Islet precursor cell (in vitro differentiated cells): ENCODE data around the gene NDST3.

Source experiments
- DNase-seq: peaks from one replicate; pipeline ENCODE4 v3.0.0-alpha.2; 2018

The NDST3 gene

DNA sequence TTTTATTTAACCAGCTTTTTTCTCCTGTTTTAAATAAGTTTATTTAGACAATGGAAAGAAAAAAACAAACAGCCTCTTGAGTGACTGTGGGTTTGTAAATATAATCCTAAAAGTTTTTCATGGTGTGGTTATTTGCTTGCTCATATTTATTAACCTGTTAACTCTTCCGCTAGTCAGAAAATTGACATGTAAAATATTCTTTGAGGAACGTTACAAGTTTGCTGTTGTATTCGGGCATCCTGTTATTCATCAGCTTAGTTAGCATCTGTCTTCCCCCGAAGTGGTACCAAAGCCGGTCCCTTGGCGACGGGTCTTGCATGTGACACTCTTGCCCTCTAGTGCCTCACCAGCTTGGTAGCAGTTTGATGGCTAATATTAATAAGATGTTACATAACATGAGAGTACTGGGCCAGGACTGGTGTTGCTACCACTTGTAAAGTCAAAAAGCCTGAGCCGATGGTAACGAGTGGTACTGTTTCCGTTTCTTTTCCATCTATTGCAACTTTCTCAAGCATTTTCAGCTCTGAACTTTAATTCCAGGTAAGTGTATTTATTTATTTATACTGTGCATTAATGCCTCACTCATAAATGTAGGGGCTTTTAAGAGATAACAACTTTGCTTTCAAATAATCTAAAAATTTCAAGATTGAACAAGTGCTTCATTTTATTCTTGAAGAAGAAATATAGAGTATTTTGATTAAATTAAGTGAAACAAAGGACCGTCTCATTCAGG, at the start of gene NDST3:
Gene NDST3 (plus strand): TSS at position 434 of the 733 bp plus-strand sequence. CDS start 19,425 bp downstream, outside the sequence.
- DNase-seq, result peak; percentile 89

GRCh38 chr4:117986321-117986720, 48.0 kb upstream of the NDST3 start:
- no peak for DNase-seq

- no peak for DNase-seq
These were observed 46.8 kb upstream of the NDST3 start for GRCh38 chr4:117987464-117987863.

GRCh38 chr4:117996891-117997290, 37.4 kb upstream of the NDST3 start:
- DNase-seq, result no peak

DNA sequence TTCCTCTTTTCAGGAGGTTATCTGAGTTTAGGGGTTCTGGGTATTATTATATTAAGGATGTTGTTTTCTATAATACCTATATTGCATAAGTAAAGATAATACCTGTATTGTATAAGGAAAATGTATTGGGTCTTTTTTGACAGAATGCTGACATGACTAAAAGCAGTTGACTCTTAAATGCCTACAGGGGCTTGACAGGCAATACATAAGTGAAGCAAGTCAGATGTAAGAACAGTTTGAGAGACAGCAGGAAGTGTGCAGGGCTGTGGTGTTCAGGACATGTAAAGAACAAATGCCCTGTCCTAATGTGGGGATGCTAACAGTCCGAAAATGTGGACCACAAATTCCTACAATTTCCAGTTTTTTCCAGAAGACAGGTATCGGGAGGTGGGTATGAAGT, 30.2 kb upstream of the NDST3 start:
- DNase-seq, result no peak

DNA sequence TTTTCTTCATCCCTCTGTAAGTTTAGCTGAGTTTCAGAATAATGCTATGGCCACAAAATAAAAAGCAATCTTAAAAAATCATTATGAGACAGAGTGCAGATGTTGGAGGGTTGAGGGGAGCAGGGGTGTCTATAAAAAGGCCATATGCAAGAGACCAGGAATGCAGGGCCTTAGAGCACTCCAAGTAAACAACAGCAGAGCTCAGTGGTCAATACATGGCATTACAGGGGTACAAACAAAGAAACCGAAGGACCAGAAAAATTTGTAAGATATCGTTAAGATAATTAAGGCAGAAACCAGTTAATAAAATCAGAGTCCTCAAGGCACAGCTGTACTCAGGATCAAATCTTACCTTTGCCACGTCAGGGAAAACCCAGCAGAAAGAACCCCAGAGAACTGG, 28.4 kb upstream of the NDST3 start:
- DNase-seq, result no peak

DNA sequence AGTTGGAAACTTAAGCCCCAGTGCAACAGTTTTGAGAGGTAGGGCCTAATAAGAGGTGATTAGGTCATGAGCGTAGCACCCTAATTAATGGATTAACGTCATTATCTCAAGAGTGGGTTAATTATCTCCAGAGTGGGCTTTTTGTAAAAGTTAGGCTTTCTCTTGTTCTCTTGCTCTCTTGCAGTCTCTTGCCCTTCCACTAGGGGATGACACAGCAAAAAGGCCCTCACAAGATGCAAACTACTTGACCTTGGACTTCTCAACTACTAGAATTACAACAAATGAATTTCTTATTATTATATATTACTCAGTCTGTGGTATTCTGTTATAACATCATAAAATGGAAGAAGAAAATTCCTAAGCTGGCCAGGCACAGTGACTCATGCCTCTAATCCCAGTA, 22.1 kb upstream of the NDST3 start:
- DNase-seq, result no peak

- DNase-seq, result no peak
These were observed 19.5 kb upstream of the NDST3 start for GRCh38 chr4:118014831-118015230.

DNA sequence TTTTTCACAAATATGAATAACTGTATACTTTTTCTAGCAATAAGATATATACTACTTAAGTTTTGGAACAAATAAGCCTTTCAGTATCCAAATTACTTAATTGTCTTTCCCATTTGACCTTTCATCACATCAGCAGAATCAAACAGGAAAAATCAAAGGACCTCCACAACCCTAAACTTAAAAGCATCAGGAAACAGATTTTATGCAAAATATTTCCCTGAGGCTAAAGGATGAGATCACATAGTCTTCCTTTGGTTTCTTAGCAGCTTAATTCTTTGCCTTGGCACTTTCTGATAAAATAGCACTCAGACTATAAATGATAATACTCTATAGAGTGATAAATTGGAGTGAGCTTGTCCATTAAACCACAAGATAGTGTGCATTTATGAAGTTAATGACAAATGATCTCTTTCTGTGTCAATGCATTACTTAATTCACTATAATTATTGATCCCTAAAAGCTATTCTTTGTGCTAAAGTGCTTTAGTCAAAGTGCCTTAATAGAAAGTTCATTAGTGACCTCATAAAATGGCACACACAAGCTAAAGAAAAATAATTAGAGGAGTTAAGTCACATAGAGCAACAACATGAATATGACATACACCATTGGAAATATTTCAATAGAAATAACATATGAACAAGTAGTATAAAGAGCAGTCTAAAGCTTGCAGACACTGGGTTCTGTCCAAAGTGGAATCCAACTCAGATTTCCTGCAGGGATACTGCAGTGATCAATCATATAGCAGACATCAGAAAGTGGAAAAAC, 15.7 kb upstream of the NDST3 start:
- no peak for DNase-seq

DNA sequence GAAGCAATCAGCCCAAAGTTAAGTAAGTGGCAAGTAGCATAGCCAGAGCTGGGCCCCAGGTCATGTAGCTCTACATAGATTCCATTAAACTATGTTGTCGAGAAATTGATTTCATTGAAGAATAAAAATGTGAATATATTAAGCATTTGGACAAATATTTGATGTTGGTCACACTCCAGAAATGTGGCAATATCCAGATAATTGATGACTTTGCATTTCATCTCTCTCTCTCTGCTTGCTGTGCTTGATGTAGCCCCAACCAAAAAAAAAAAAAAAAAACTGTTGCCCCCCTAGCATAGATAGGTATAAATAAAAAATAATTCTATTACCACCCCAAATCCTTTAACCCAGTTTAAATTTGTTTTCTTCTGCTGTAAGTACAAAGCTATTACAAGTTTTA, 7.5 kb upstream of the NDST3 start:
- DNase-seq, result no peak

GRCh38 chr4:118029224-118029623, 5.1 kb upstream of the NDST3 start:
- DNase-seq, result no peak

- DNase-seq, result peak; percentile 94
These were observed 1.6 kb upstream of the NDST3 start for GRCh38 chr4:118032691-118033090.

- peak; percentile 86 for DNase-seq
These were observed 886 bp upstream of the NDST3 start for GRCh38 chr4:118033148-118034052.

DNA sequence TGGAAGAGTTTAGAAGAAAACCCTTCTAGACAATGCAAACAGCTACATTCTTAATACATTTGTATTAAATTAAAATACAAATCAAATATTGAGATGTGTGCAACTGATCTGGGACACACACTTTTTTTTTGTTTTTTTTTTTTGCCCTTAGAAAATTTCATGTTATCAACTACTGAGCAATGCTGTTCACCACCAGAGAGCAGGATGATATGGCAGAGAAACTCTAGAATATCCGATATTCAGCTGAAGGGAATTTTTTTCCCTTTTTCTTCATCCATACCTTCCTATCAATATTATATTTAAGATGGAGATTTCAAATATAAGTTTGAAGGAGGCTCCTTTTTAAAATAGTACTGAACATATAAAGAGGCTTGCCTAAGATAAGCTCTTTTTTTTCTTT, 1.0 kb downstream of the NDST3 start:
- DNase-seq, result no peak

DNA sequence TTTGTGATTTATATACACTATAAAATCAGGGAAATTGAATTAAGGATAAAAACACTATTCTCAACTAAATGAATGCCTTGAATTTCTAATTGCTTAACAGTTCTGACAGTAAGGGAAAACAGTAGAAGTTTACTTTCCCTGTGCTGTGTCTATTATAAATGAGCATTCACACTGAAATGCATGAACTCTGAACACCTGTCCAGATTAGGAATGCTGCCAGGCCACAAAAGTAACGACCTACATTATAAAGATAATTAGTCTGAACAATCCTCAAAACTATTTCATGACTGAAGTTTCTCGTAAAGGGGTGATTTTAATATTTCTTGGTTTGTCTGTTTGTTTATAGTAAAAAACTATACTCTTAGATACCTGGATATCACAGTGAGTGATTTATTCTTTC, 2.0 kb downstream of the NDST3 start:
- DNase-seq, result no peak

DNA sequence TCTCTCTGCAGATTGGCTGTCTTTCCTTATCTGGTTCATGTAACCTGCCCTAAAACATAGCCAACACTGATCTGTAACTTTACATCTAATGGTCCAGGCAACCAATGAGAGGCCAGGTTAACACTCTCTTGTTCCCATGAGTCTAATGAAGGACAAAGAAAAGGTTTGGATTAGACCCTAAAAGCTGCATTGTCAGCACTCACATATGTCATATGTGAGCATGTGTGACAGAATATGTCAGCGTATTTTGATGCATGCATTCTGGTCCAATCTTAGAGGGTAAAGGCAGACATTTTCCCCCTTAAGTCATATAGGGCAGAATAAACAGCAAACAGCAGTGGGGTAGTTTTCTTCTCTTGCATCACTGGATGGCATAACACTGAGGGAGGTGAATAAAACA, 3.7 kb downstream of the NDST3 start:
- no peak for DNase-seq

GRCh38 chr4:118046323-118046722, 12.0 kb downstream of the NDST3 start:
- no peak for DNase-seq

- no peak for DNase-seq
These were observed 12.8 kb downstream of the NDST3 start for GRCh38 chr4:118047043-118047442.

DNA sequence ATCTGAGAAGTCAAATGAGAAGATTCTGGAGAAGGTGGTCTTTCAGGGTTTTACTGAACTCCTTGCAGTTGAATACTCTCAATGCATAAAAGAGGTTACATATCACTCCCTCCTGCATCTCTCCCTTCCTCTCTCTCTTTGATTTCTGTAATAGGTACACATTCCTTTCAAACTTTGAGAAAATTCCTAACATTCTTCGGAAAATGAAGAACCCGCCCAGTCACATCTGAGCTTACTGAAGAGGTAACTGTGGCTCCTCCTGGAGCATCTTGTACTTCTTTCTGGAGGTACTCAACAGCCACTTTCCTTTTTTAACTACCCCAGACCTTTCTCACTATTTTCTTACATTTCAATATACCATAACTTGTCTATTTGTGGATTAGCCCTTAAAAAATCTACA, 24.7 kb downstream of the NDST3 start:
- DNase-seq, result no peak

- DNase-seq, result no peak
These were observed 25.1 kb downstream of the NDST3 start for GRCh38 chr4:118059397-118059796.

GRCh38 chr4:118076958-118077766, 42.9 kb downstream of the NDST3 start:
- peak; percentile 58 for DNase-seq

DNA sequence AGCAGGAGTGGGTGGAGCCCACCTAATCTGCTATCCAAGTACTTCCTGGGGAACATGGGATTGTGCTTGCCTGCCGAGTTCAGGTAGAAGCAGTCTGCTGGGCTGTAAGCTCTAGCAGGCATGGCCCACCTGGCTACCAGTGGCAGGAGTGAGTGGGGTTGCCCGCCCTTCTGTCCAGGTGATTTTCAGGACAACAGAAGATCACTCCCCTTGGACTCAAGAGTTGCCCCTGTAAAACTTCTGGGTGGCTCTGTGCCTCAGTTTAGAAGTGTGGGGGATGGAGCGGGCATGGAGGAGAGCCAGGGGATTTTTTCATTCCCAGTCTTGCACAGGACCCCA, 43.5 kb downstream of the NDST3 start:
- no peak for DNase-seq

- no peak for DNase-seq
These were observed 47.1 kb downstream of the NDST3 start for GRCh38 chr4:118081434-118081833.
